ENCODE measurements around the gene FAM135A. TPM values are rescaled to one million over a fixed set of nuclear protein-coding genes. Genes with fewer than 3 reads are reported as not detected.

FAM135A gene
- total and polyA plus RNA-seq, 12 donors: 6.8 to 33.9 (median 13.7) TPM

- H3K36me3 ChIP-seq (replicated peaks in 1 of 2): no peaks in the 10 kb centered on the region
- H3K9me3 ChIP-seq (replicated peaks in 1 of 3): no peaks in the 10 kb centered on the region
- no peak overlapping the region for H3K27ac ChIP-seq
- no peak for DNase-seq
- no peaks in the 10 kb centered on the region for H3K27me3 ChIP-seq
- no peak overlapping the region for H3K4me3 ChIP-seq
- WGBS, 4 donors: 81 to 94% (median 85%) methylated on average over 3 of the region's 3 CpGs
- TF ChIP-seq CTCF (IDR thresholded peaks at IDR 0.05): no peak
- no peaks in the 10 kb centered on the region for H3K4me1 ChIP-seq (replicated peaks in 1 of 2)
- intact Hi-C loops (cut with DNase I): no loop called here
These were observed 105.4 kb downstream of the FAM135A start for GRCh38 chr6:70518723-70519122.

- H3K36me3 ChIP-seq (replicated peaks in 1 of 2): no peaks in the 10 kb centered on the region
These were observed 107.3 kb downstream of the FAM135A start for GRCh38 chr6:70520575-70520974.

GRCh38 chr6:70524721-70525286 is 111.5 kb downstream of the FAM135A start:
- no peak for TF ChIP-seq POLR2A (IDR thresholded peaks at IDR 0.05)
- no peak for TF ChIP-seq CTCF (IDR thresholded peaks at IDR 0.05)
- Histone ChIP-seq H3K9me3 (replicated peaks in 1 of 3) (no peaks in the 10 kb centered on the region), H3K36me3 (replicated peaks in 1 of 2) (no peaks in the 10 kb centered on the region), H3K27ac (no peak overlapping the region), H3K27me3 (no peaks in the 10 kb centered on the region), H3K4me1 (replicated peaks in 1 of 2) (no peaks in the 10 kb centered on the region), H3K4me3 (no peak overlapping the region)
- 85 to 95% (median 91%) methylated on average over 4 of the region's 4 CpGs for WGBS, 4 donors
- intact Hi-C loops (cut with DNase I): no loop called here
- no peak for DNase-seq

More at GRCh38 chr6:70520575-70520974, 107.3 kb downstream of the FAM135A start:
- intact Hi-C loops (cut with DNase I): no loop called here
- H3K4me1 ChIP-seq (replicated peaks in 1 of 2): no peaks in the 10 kb centered on the region
- TF ChIP-seq POLR2A (IDR thresholded peaks at IDR 0.05): no peak
- peak in 5 of 6 experiments; percentile 14 to 36 (median 29) for TF ChIP-seq CTCF (IDR thresholded peaks at IDR 0.05)
- no peaks in the 10 kb centered on the region for H3K27me3 ChIP-seq
- H3K9me3 ChIP-seq (replicated peaks in 1 of 3): no peaks in the 10 kb centered on the region
- H3K27ac ChIP-seq: no peak overlapping the region
- DNase-seq: no peak
- no peak overlapping the region for H3K4me3 ChIP-seq

- no peak overlapping the region for H3K27ac ChIP-seq
- TF ChIP-seq POLR2A (IDR thresholded peaks at IDR 0.05) (no peak), CTCF (IDR thresholded peaks at IDR 0.05) (no peak)
- H3K4me1 ChIP-seq (replicated peaks in 1 of 2): no peaks in the 10 kb centered on the region
- no peaks in the 10 kb centered on the region for H3K27me3 ChIP-seq
- no peak overlapping the region for H3K4me3 ChIP-seq
- intact Hi-C loops (cut with DNase I): no loop called here
- WGBS, 4 donors: 93 to 96% (median 94%) methylated on average over 5 of the region's 5 CpGs
- DNase-seq: no peak
- no peaks in the 10 kb centered on the region for H3K9me3 ChIP-seq (replicated peaks in 1 of 3)
- H3K36me3 ChIP-seq (replicated peaks in 1 of 2): no peaks in the 10 kb centered on the region
These were observed 113.9 kb downstream of the FAM135A start for GRCh38 chr6:70527071-70527737.
